RPMI7951 (cell line): Measurements from ENCODE around the gene ALOX12B. TPM values are rescaled to one million over a fixed set of nuclear protein-coding genes. Genes with fewer than 3 reads are reported as not detected.
A peak's percentile ranks its signal among the peaks of the same experiment; 100 is the strongest.
"Not testable (repeated sequence)": the region's sequence is repeated elsewhere in the genome, so short reads cannot be mapped to it uniquely, and the experiment has no call there.

ENCODE experiments used
- DNase-seq: peaks from one replicate; pipeline ENCODE4 v3.0.0-alpha.2; 2012; ENCODE audit warnings: low read depth
- total RNA-seq: library from RNA; depleted of rRNA; stranded (reverse); fragments of >200 nt; shearing (Covaris generic); gene quantifications from 2 replicates; pipeline ENCODE4 v1.2.3, GENCODE V29; 2014

ALOX12B gene
- total RNA-seq, 1 experiment from 2014 or later: not detected

GRCh38 chr17:8118769-8119580, 31.5 kb upstream of the ALOX12B start:
- peak; percentile 72 for DNase-seq

GRCh38 chr17:8117980-8118768, 30.7 kb upstream of the ALOX12B start, which contains the start of gene ALOXE3:
Gene ALOXE3 (minus strand): TSS chr17:8118514. CDS start chr17:8117990, 524 bp downstream.
- peak; percentile 44 for DNase-seq

- DNase-seq: no peak
These were observed 30.0 kb upstream of the ALOX12B start for GRCh38 chr17:8117367-8117979.

- DNase-seq: no peak
These were observed 29.3 kb upstream of the ALOX12B start for GRCh38 chr17:8116776-8117175.

- no peak for DNase-seq
These were observed 23.4 kb upstream of the ALOX12B start for GRCh38 chr17:8110907-8111306.

GRCh38 chr17:8110456-8110804, 22.9 kb upstream of the ALOX12B start:
- DNase-seq: no peak

GRCh38 chr17:8109661-8110455, 22.3 kb upstream of the ALOX12B start:
- no peak for DNase-seq

- no peak for DNase-seq
These were observed 21.6 kb upstream of the ALOX12B start for GRCh38 chr17:8108972-8109660.

- DNase-seq: not testable (repeated sequence)
These were observed 19.5 kb upstream of the ALOX12B start for GRCh38 chr17:8106980-8107379.

- no peak for DNase-seq
These were observed 18.5 kb upstream of the ALOX12B start for GRCh38 chr17:8105957-8106398.

- DNase-seq: no peak
These were observed 17.4 kb upstream of the ALOX12B start for GRCh38 chr17:8104911-8105310.

- DNase-seq: peak; percentile 19
These were observed 16.0 kb upstream of the ALOX12B start for GRCh38 chr17:8103549-8103948.

GRCh38 chr17:8101721-8102120, 14.2 kb upstream of the ALOX12B start:
- no peak for DNase-seq

GRCh38 chr17:8100763-8101162, 13.2 kb upstream of the ALOX12B start:
- DNase-seq: no peak

GRCh38 chr17:8100111-8100510, 12.6 kb upstream of the ALOX12B start:
- no peak for DNase-seq

- no peak for DNase-seq
These were observed 9.0 kb upstream of the ALOX12B start for GRCh38 chr17:8096541-8096940.

- DNase-seq: no peak
These were observed 7.8 kb upstream of the ALOX12B start for GRCh38 chr17:8095361-8095760.

- DNase-seq: no peak
These were observed 3.6 kb upstream of the ALOX12B start for GRCh38 chr17:8091033-8091687.

GRCh38 chr17:8089728-8090127, 2.2 kb upstream of the ALOX12B start:
- no peak for DNase-seq

GRCh38 chr17:8087952-8088230, 375 bp upstream of the ALOX12B start:
- no peak for DNase-seq

- no peak for DNase-seq
These were observed 3.3 kb downstream of the ALOX12B start for GRCh38 chr17:8084250-8084649.
